H1 (cell line): ENCODE results near the gene KRT80. TPM values are rescaled to one million over a fixed set of nuclear protein-coding genes. Genes with fewer than 3 reads are reported as not detected.

Experiments
- CHD7 ChIP-seq: fragments of 300-600 bp; sonication (generic); IDR thresholded peaks from 2 replicates; pipeline ENCODE4 v1.7.1; 2012; ENCODE audit warnings: low read length, moderate library complexity, mild to moderate bottlenecking, inconsistent platforms; ENCODE audit not compliant: insufficient replicate concordance
- GABPA ChIP-seq: IDR thresholded peaks from 2 replicates; pipeline ENCODE4 v1.6.1; 2011; ENCODE audit warnings: mild to moderate bottlenecking, low read length, moderate library complexity, borderline replicate concordance; ENCODE audit not compliant: insufficient read depth
- RAD21 ChIP-seq, 2 experiments: IDR thresholded peaks in 1 of 2; conservative IDR thresholded peaks in 1 of 2; 2 replicates each; pipeline ENCODE4 v1.6.1; 2011; ENCODE audit warnings: low read depth in 2 of 2, low read length in 2 of 2, improper control_type of control experiment in 1 of 2, inconsistent platforms in 1 of 2, mild to moderate bottlenecking in 1 of 2, moderate library complexity in 1 of 2
- SIRT6 ChIP-seq: IDR thresholded peaks from one replicate; pipeline ENCODE4 v1.7.1; 2012; ENCODE audit warnings: low read length, inconsistent platforms
- TAF1 ChIP-seq: IDR thresholded peaks from 2 replicates; pipeline ENCODE4 v1.6.1; 2011; ENCODE audit warnings: mild to moderate bottlenecking, low read depth, low read length
- polyA plus RNA-seq, 7 experiments: library from polyadenylated mRNA; depleted of rRNA in 3 of 7; stranded (reverse) in 5 of 7; unstranded in 2 of 7; fragments of >200 nt in 5 of 7; fragments of 200-250 nt in 2 of 7; gene quantifications; 1 replicate in 5 of 7; 2 replicates in 1 of 7; 4 replicates in 1 of 7; pipeline versions ENCODE4 v1.2.1 to v1.2.3, GENCODE V29; 2011 to 2013; ENCODE audit warnings: missing spikeins in 2 of 7, mixed read lengths in 2 of 7
- total RNA-seq: library from RNA; stranded (reverse); fragmentation: NEBNext Ultra II Directional; extraction: Animal tissue kit (Norgen Biotek cat#: 25700); gene quantifications from 2 replicates; pipeline ENCODE4 v1.2.1, GENCODE V29; 2021

Gene KRT80
- total and polyA plus RNA-seq, 2 of the 8 experiments (the other 6 are each of a cell fraction or from before 2014, with no cell fraction given) = 0.05 TPM; not detected in 1

DNA sequence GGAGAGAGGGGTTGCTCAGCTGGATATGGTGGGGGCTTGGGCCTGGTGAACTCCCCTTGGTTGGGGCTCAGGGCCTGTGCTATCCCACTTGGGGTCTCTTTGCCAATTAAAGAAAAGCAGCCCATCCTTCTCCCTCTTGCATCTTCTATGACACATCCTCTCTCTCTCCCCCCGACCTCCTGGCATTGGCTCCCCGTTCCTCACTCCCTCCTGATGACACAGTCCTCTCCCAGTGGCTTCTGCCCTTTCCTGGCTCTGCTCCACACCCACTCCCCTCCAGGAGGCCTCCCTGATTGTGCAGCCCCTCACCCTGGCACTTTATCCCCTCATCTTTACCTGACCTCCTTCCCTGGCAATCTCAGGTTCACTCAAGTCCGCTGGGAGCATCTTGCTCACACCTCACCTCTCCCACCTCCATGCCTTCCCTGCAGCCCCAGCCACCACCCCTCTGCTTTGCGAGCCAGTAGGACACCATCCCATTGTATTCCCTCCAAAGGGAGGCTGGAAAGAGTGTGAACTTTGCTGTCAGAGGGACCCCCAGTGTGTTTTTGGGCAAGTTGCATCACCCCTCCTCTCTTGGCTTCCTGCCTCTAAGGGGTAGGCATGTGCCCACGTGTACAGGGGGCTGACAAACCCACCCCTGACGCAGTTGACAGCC lies 10.7 kb downstream of the KRT80 start (continued):
- TF ChIP-seq GABPA (no peak), RAD21 (IDR thresholded peaks at IDR 0.05 in 1 of 2, conservative IDR thresholded peaks at IDR 0.05 in 1 of 2; ENCODE audit: low read depth in 2 of 2, low read length in 2 of 2) (no peak), TAF1 (no peak), CHD7 (no peak), SIRT6 (no peak)
